B cell (primary cell): ENCODE results near the gene HOXB3.

ENCODE experiments used
- CTCF ChIP-seq: fragments of 200-600 bp; IDR thresholded peaks from one replicate; pipeline ENCODE4 v1.8.0; 2022; ENCODE audit warnings: antibody characterized with exemption, mild to moderate bottlenecking
- EZH2 ChIP-seq: IDR thresholded peaks from 2 replicates; pipeline ENCODE4 v1.6.1; 2012; ENCODE audit warnings: borderline replicate concordance, low read depth, mild to moderate bottlenecking, moderate library complexity, low read length; ENCODE audit not compliant: insufficient read depth, poor library complexity, severe bottlenecking

- no peak for TF ChIP-seq EZH2
- TF ChIP-seq CTCF, result no peak
Measured at GRCh38 chr17:48526608-48527546, 63.2 kb downstream of the HOXB3 start.
